HG02884 (cell line): ENCODE data around the gene CNOT1.
"Not testable (repeated sequence)": the region's sequence is repeated elsewhere in the genome, so short reads cannot be mapped to it uniquely, and the experiment has no call there.

ENCODE experiments used
- ATAC-seq: cut with Tn5 transposase; IDR thresholded peaks from one replicate; pipeline ENCODE4 v1.9.1; 2021; ENCODE audit warnings: mild to moderate bottlenecking, moderate library complexity; ENCODE audit not compliant: unreplicated experiment

CNOT1 gene

GRCh38 chr16:58503863-58504688, 125.5 kb downstream of the CNOT1 start:
- no peak for ATAC-seq

GRCh38 chr16:58503166-58503862, 126.3 kb downstream of the CNOT1 start:
- ATAC-seq: no peak

GRCh38 chr16:58502217-58502921, 127.3 kb downstream of the CNOT1 start:
- no peak for ATAC-seq

- no peak for ATAC-seq
Measured at GRCh38 chr16:58501242-58502131, 128.1 kb downstream of the CNOT1 start.

GRCh38 chr16:58500430-58501241, 129.0 kb downstream of the CNOT1 start:
- no peak for ATAC-seq

- ATAC-seq: peak; percentile 67
Measured at GRCh38 chr16:58499615-58500351, 129.8 kb downstream of the CNOT1 start, which contains the start of gene NDRG4. Gene NDRG4, plus strand, starts transcription at chr16:58500143. Its CDS starts 106 bp downstream, at chr16:58500249.

GRCh38 chr16:58499092-58499511, 130.5 kb downstream of the CNOT1 start:
- no peak for ATAC-seq

GRCh38 chr16:58498341-58499091, 131.1 kb downstream of the CNOT1 start:
- ATAC-seq: no peak

GRCh38 chr16:58497935-58498334, 131.7 kb downstream of the CNOT1 start:
- no peak for ATAC-seq

- ATAC-seq: no peak
Measured at GRCh38 chr16:58497468-58497867, 132.2 kb downstream of the CNOT1 start.

GRCh38 chr16:58495521-58496331, 133.9 kb downstream of the CNOT1 start:
- ATAC-seq: no peak

- peak; percentile 64 for ATAC-seq
Measured at GRCh38 chr16:58494981-58495520, 134.6 kb downstream of the CNOT1 start.

GRCh38 chr16:58493756-58494431, 135.7 kb downstream of the CNOT1 start:
- no peak for ATAC-seq

- no peak for ATAC-seq
Measured at GRCh38 chr16:58492735-58493134, 136.9 kb downstream of the CNOT1 start.

GRCh38 chr16:58492066-58492465, 137.6 kb downstream of the CNOT1 start:
- no peak for ATAC-seq

- ATAC-seq: not testable (repeated sequence)
Measured at GRCh38 chr16:58490539-58490938, 139.1 kb downstream of the CNOT1 start.

GRCh38 chr16:58490065-58490464, 139.6 kb downstream of the CNOT1 start:
- no peak for ATAC-seq
